Measurements from ENCODE around the gene TSHR.

The TSHR gene

DNA sequence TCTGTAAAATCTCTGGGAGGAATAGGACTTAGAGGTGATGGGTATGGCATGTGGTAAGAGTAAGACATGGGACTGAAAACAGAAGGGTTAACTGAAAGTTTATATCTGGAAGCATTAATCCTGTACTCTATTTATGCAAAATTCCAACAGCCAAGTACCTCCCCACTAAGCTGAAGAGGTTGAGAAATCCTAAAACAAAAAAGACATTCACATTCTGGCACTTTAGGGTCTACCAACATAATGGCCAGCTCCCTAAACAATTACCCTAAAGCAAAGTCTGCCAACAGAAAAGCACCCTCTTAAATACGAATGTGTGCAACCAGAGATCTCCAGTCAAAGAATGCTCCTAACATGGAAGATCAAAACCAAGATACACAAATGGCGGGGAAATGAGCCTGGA is 178.0 kb downstream of the TSHR start:
- TF ChIP-seq, protein P1, sequence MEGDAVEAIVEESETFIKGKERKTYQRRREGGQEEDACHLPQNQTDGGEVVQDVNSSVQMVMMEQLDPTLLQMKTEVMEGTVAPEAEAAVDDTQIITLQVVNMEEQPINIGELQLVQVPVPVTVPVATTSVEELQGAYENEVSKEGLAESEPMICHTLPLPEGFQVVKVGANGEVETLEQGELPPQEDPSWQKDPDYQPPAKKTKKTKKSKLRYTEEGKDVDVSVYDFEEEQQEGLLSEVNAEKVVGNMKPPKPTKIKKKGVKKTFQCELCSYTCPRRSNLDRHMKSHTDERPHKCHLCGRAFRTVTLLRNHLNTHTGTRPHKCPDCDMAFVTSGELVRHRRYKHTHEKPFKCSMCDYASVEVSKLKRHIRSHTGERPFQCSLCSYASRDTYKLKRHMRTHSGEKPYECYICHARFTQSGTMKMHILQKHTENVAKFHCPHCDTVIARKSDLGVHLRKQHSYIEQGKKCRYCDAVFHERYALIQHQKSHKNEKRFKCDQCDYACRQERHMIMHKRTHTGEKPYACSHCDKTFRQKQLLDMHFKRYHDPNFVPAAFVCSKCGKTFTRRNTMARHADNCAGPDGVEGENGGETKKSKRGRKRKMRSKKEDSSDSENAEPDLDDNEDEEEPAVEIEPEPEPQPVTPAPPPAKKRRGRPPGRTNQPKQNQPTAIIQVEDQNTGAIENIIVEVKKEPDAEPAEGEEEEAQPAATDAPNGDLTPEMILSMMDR (IDR thresholded peaks at IDR 0.05; ENCODE audit: extremely low read depth, missing control alignments): no peak
- no peak for DNase-seq (ENCODE audit: low spot score)

DNA sequence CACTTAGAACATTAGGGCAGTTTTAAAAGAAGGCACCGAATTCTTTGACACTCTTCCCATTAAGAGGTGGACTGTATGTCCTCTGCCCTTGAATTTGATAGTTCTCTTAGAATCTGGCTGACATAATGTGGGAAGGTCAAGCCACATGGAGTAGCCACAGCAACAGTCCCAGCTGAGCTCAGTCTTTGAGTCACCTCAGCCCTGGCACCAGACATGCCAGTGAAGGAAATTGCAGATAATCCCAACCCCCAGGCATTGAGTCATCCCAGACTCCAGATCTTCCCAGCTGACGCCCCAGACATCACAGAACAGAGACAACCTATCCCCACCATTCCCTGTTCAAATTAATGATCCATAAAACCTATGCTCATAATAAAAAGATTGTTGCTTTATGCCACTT is 181.9 kb downstream of the TSHR start:
- DNase-seq (ENCODE audit: low spot score): no peak
- TF ChIP-seq, protein P1 (IDR thresholded peaks at IDR 0.05; ENCODE audit: extremely low read depth, missing control alignments): no peak

DNA sequence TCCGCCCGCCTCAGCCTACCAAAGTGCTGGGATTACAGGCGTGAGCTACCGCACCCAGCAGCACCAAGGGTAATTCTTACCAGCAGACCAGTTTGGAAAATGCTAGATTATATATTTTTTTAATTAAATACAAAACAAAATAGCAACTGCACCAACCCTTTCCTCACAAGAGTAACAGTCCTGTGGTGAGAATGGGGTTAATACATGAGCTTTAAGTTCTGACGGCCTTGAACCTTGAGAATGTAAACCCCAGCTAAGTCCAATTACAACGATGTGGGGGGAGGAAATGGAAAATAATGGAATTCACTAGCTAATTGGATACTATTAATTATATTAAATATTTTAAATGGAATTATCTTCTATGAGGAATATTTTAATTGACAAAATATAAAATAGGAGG is 183.0 kb downstream of the TSHR start:
- TF ChIP-seq, protein P1 (IDR thresholded peaks at IDR 0.05; ENCODE audit: extremely low read depth, missing control alignments): no peak

DNA sequence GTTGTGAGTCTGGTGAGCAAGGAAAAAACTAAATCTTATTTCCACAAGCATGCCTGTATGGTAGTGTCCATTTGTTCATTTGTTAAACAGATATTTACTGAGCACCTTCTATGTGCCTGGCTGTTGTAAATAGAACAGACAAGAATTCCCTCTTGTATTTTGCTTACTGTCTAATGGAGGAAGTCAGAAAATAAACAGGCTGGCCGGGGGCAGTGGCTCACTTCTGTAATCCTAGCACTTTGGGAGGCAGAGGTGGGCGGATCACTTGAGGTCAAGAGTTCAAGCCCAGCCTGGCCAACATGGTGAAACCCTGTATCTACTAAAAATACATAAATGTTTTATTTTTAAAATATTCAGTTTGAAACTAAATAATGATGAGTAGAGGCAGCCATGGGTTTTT is 186.0 kb downstream of the TSHR start:
- no peak for DNase-seq (ENCODE audit: low spot score)
- TF ChIP-seq, protein P1 (IDR thresholded peaks at IDR 0.05; ENCODE audit: extremely low read depth, missing control alignments): no peak

More for the DNA sequence above, 183.0 kb downstream of the TSHR start:
- DNase-seq (ENCODE audit: low spot score): no peak

DNA sequence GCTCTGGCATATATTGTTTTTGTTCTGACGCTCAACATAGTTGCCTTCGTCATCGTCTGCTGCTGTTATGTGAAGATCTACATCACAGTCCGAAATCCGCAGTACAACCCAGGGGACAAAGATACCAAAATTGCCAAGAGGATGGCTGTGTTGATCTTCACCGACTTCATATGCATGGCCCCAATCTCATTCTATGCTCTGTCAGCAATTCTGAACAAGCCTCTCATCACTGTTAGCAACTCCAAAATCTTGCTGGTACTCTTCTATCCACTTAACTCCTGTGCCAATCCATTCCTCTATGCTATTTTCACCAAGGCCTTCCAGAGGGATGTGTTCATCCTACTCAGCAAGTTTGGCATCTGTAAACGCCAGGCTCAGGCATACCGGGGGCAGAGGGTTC is 188.4 kb downstream of the TSHR start:
- DNase-seq (ENCODE audit: low spot score): no peak
- TF ChIP-seq, protein P1 (IDR thresholded peaks at IDR 0.05; ENCODE audit: extremely low read depth, missing control alignments): no peak

DNA sequence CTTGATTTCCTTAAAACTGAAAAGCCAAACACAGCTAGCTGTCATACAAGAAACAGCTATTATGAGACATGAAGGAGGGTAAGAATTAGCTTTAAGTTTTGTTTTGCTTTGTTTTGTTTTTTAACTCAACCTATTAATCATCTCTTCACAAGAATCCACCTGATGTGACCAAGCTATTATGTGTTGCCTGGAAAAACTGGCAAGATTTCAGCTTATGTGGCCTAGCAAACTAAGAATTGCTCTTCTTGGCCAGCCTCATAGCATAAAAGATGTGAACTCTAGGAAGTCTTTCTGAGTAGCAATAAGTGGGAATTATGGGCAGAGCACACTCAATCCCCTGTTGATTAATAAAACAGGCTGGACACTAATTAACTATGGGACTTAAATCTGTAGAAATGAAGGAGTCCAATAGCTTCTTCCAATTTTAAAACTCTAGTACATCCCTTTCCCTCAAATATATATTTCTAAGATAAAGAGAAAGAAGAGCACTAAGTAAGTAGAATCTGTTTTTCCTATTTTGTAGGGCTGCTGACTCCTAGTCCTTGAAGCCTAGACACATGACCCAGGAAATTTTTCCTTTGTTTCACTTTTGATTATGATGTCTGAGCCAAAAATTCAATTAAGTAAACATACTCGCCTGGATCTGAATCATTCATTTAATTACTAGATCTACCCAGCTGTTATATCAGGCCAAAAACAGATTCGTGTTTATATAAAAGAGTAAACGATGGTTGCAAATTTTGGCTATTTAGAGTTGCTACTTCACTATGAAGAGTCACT is 189.6 kb downstream of the TSHR start:
- no peak for DNase-seq (ENCODE audit: low spot score)
- TF ChIP-seq, protein P1 (IDR thresholded peaks at IDR 0.05; ENCODE audit: extremely low read depth, missing control alignments): no peak

DNA sequence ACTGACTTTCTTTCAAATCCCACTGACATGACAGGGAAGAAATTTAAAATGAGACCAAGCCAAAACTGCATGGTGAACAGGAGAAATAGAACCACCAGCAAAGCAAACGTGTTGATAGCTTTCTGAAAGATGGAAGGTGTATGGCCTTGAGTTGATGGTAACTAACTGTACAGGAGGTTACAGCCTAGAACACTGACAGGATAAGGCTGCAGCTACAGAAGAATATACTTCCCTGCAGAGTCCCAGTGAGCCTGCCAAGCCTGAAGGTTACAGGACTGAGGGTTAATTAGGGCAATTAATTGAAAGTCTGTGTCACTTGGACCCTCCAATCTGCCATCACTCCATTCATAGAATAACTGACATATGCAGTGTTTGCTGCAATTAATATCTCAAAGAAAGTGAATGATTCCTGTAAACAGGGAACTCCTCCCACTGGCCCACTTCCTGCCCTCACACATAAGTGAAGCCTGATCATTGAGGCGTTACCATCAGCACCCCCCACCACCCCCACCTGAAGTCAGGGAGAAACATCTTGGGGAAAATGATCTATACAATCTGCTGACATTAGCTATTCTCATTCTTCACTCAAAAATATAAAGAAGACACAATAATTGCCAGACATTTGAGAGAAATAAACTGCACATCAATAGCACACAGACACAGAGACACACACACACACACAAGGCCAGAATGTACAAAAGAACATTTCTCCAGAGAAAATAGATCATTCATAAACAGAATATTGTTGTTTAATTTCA is 191.9 kb downstream of the TSHR start:
- DNase-seq (ENCODE audit: low spot score): no peak
- TF ChIP-seq, protein P1 (IDR thresholded peaks at IDR 0.05; ENCODE audit: extremely low read depth, missing control alignments): no peak
